CD14-positive monocyte (primary cell): ENCODE data around the gene BRAF. TPM values are rescaled to one million over a fixed set of nuclear protein-coding genes. Genes with fewer than 3 reads are reported as not detected.
"Not testable (repeated sequence)": the region's sequence is repeated elsewhere in the genome, so short reads cannot be mapped to it uniquely, and the experiment has no call there.

Experiments used
- DNase-seq, 3 donors: peaks; one replicate each; pipeline ENCODE4 v3.0.0-alpha.2; 2011 to 2022
- H2AFZ ChIP-seq: 2 replicates; pipeline ENCODE4 v1.6.0; 2012; ENCODE audit warnings: mild to moderate bottlenecking, low read depth, low read length, inconsistent platforms; ENCODE audit not compliant: insufficient read depth, poor library complexity, severe bottlenecking
- H3K27ac ChIP-seq, 2 donors: 1 replicate in 1 of 2; 2 replicates in 1 of 2; pipeline ENCODE4 v1.5.1; 2012 to 2013; ENCODE audit warnings: low read length in 2 of 2, control low read depth in 1 of 2, inconsistent platforms in 1 of 2, low read depth in 1 of 2, mild to moderate bottlenecking in 1 of 2
- H3K27me3 ChIP-seq, 2 donors: one replicate each; pipeline versions ENCODE4 v1.6.0 to v1.6.1; 2011 to 2013; ENCODE audit warnings: low read length in 2 of 2; ENCODE audit not compliant: control insufficient read depth in 2 of 2, insufficient read depth in 2 of 2
- H3K36me3 ChIP-seq, 2 donors: replicated peaks in 1 of 2; 1 replicate in 1 of 2; 2 replicates in 1 of 2; pipeline versions ENCODE4 v1.5.1 to v1.6.1; 2012 to 2013; ENCODE audit warnings: low read length in 2 of 2, control low read depth in 1 of 2, inconsistent platforms in 1 of 2, mild to moderate bottlenecking in 1 of 2; ENCODE audit not compliant: insufficient read depth in 2 of 2, control insufficient read depth in 1 of 2
- H3K4me1 ChIP-seq, 2 donors: 1 replicate in 1 of 2; 2 replicates in 1 of 2; pipeline versions ENCODE4 v1.5.1 to v1.6.1; 2012 to 2013; ENCODE audit warnings: low read length in 2 of 2, control low read depth in 1 of 2, inconsistent platforms in 1 of 2, mild to moderate bottlenecking in 1 of 2, moderate library complexity in 1 of 2; ENCODE audit not compliant: insufficient read depth in 2 of 2, control insufficient read depth in 1 of 2
- H3K4me2 ChIP-seq: replicated peaks from 2 replicates; pipeline ENCODE3; 2012; ENCODE audit warnings: low read length, moderate library complexity, mild to moderate bottlenecking; ENCODE audit not compliant: poor library complexity, severe bottlenecking; ENCODE audit errors: extremely low read depth
- H3K4me3 ChIP-seq, 3 experiments: fragments of 200-600 bp in 1 of 3; sonication (generic) in 1 of 3; replicated peaks in 1 of 3; 1 replicate in 2 of 3; 2 replicates in 1 of 3; pipeline ENCODE4 v1.5.1; 2011 to 2013; ENCODE audit warnings: low read length in 3 of 3, mild to moderate bottlenecking in 3 of 3, control low read depth in 2 of 3, low read depth in 2 of 3, inconsistent platforms in 1 of 3, moderate library complexity in 1 of 3
- H3K79me2 ChIP-seq: 2 replicates; pipeline ENCODE4 v1.6.0; 2012; ENCODE audit warnings: mild to moderate bottlenecking, control low read depth, inconsistent platforms, low read length, moderate library complexity; ENCODE audit not compliant: insufficient read depth
- H3K9ac ChIP-seq: 2 replicates; pipeline ENCODE4 v1.6.0; 2017; ENCODE audit warnings: low read length, mild to moderate bottlenecking; ENCODE audit not compliant: insufficient read depth, poor library complexity, severe bottlenecking
- H3K9me3 ChIP-seq, 2 donors: replicated peaks in 1 of 2; 1 replicate in 1 of 2; 2 replicates in 1 of 2; pipeline versions ENCODE4 v1.5.1 to v1.6.1; 2012 to 2013; ENCODE audit warnings: low read length in 2 of 2, control low read depth in 1 of 2; ENCODE audit not compliant: control insufficient read depth in 1 of 2, insufficient read depth in 1 of 2
- H4K20me1 ChIP-seq: 2 replicates; pipeline ENCODE4 v1.6.0; 2012; ENCODE audit warnings: mild to moderate bottlenecking, low read length, control low read depth, moderate library complexity; ENCODE audit not compliant: insufficient read depth
- H3K27ac Mint-ChIP-seq, 7 donors: one replicate each; pipeline ENCODE4 v1.8.0; 2020; ENCODE audit warnings: mild to moderate bottlenecking in 7 of 7, mixed read lengths in 7 of 7, moderate library complexity in 6 of 7, inconsistent platforms in 2 of 7
- H3K27me3 Mint-ChIP-seq, 3 donors: one replicate each; pipeline ENCODE4 v1.8.0; 2021 to 2022; ENCODE audit warnings: low read depth in 3 of 3, mild to moderate bottlenecking in 3 of 3, mixed read lengths in 3 of 3, moderate library complexity in 3 of 3, inconsistent platforms in 1 of 3
- H3K36me3 Mint-ChIP-seq, 2 donors: one replicate each; pipeline ENCODE4 v1.8.0; 2020; ENCODE audit warnings: mixed read lengths in 2 of 2, inconsistent platforms in 1 of 2, mild to moderate bottlenecking in 1 of 2
- H3K4me1 Mint-ChIP-seq: one replicate; pipeline ENCODE4 v1.8.0; 2020; ENCODE audit warnings: mild to moderate bottlenecking, mixed read lengths
- H3K4me3 Mint-ChIP-seq, 2 donors: one replicate each; pipeline ENCODE4 v1.8.0; 2020; ENCODE audit warnings: mild to moderate bottlenecking in 2 of 2, mixed read lengths in 2 of 2, moderate library complexity in 1 of 2
- H3K9me3 Mint-ChIP-seq, 7 donors: one replicate each; pipeline ENCODE4 v1.8.0; 2020 to 2022; ENCODE audit warnings: mixed read lengths in 7 of 7, mild to moderate bottlenecking in 6 of 7, moderate library complexity in 6 of 7, inconsistent platforms in 2 of 7
- CTCF ChIP-seq: fragments of 200-600 bp; IDR thresholded peaks from one replicate; pipeline ENCODE4 v1.8.0; 2022; ENCODE audit warnings: antibody characterized with exemption, mild to moderate bottlenecking
- WGBS: methylation state at CpG from one replicate; pipeline ENCODE4 v1.1.5; 2013; ENCODE audit warnings: missing lambda C conversion rate; ENCODE audit not compliant: insufficient coverage; 5-methylcytosine and 5-hydroxymethylcytosine counted together
- intact Hi-C, 2 donors: fragments of 100-400 bp; cut with micrococcal nuclease; formaldehyde crosslinking; loops; one replicate each; pipeline versions ENCODE4 v1.15.0 to v1.15.1; 2023
- polyA plus RNA-seq, 3 donors: library from polyadenylated mRNA; depleted of rRNA in 1 of 3; unstranded in 2 of 3; stranded (reverse) in 1 of 3; fragments of 300-500 nt in 2 of 3; fragments of >200 nt in 1 of 3; fragmentation: Illumina TruSeq in 2 of 3; gene quantifications; 1 replicate in 2 of 3; 2 replicates in 1 of 3; pipeline ENCODE4 v1.2.3, GENCODE V29; 2012 to 2021

The BRAF gene
- polyA plus RNA-seq, 3 donors: 3.8 to 10.0 (median 5.6) TPM

GRCh38 chr7:140677496-140677895 lies 247.2 kb downstream of the BRAF start:
- no peak overlapping the region for H3K4me3 Mint-ChIP-seq
- H4K20me1 ChIP-seq: no peaks in the 10 kb centered on the region
- H3K36me3 Mint-ChIP-seq: peaks cover 44 to 55% of the 10 kb centered on the region in 2 donors
- peak overlapping the region in 2 of 7 donors; percentile 31 to 35 for H3K27ac Mint-ChIP-seq
- H3K79me2 ChIP-seq: peaks cover 7% of the 10 kb centered on the region
- no peaks in the 10 kb centered on the region for H3K9me3 ChIP-seq
- H3K9me3 Mint-ChIP-seq: no peaks in the 10 kb centered on the region
- no peak overlapping the region for H3K27ac ChIP-seq
- peaks cover 2 to 5% (median 2%) of the 10 kb centered on the region in 3 donors for H3K27me3 Mint-ChIP-seq
- no peaks in the 10 kb centered on the region for H3K27me3 ChIP-seq
- TF ChIP-seq CTCF: no peak
- no peak overlapping the region for H2AFZ ChIP-seq
- 100% methylated on average over 2 of the region's 3 CpGs for WGBS
- no peak for DNase-seq
- H3K9ac ChIP-seq: no peak overlapping the region
- H3K4me2 ChIP-seq: no peak overlapping the region
- intact Hi-C loops: no loop called here
- H3K36me3 ChIP-seq: peaks cover 35 to 51% of the 10 kb centered on the region in 2 donors
- no peak overlapping the region for H3K4me3 ChIP-seq
- peaks cover 36 to 41% of the 10 kb centered on the region in 2 donors for H3K4me1 ChIP-seq
- peaks cover 36% of the 10 kb centered on the region for H3K4me1 Mint-ChIP-seq

GRCh38 chr7:140676956-140677355 lies 247.8 kb downstream of the BRAF start:
- H4K20me1 ChIP-seq, H3K27me3 ChIP-seq, H3K79me2 ChIP-seq, intact Hi-C loops, H3K9me3 ChIP-seq, H3K27me3 Mint-ChIP-seq, H3K9me3 Mint-ChIP-seq, DNase-seq, H3K4me3 Mint-ChIP-seq, H3K9ac ChIP-seq, H2AFZ ChIP-seq, H3K4me3 ChIP-seq, H3K4me2 ChIP-seq: not testable (repeated sequence)
- peaks cover 40 to 50% of the 10 kb centered on the region in 2 donors for H3K36me3 Mint-ChIP-seq
- WGBS: 100% methylated on average over 6 of the region's 11 CpGs
- peaks cover 30 to 46% of the 10 kb centered on the region in 2 donors for H3K36me3 ChIP-seq
- peaks cover 42% of the 10 kb centered on the region for H3K4me1 Mint-ChIP-seq
- H3K27ac ChIP-seq: peak overlapping the region; percentile 17 to 70
- peak overlapping the region in 6 of 7 donors; percentile 71 to 95 (median 83) for H3K27ac Mint-ChIP-seq
- H3K4me1 ChIP-seq: peaks cover 42 to 46% of the 10 kb centered on the region in 2 donors
